Activated naive CD8-positive, alpha-beta T cell treated with anti-CD3 and anti-CD28 coated beads, Interleukin-2, amount 10 ng/mL, durations not matched to agents 7 days and 5 days (primary cell): ENCODE measurements around the gene OR2B3. TPM values are rescaled to one million over a fixed set of nuclear protein-coding genes. Genes with fewer than 3 reads are reported as not detected.

Experiments
- ATAC-seq: fragments of 150-1000 bp; cut with Tn5 transposase; one replicate; pipeline ENCODE4 v1.10.0; 2021; ENCODE audit warnings: low read depth, moderate library complexity
- POLR2A ChIA-PET: fragments of 350-600 bp; sonication (Branson Sonifier 250); formaldehyde crosslinking; loops from one replicate; lab custom pipeline; 2021; ENCODE audit warnings: antibody characterized with exemption; lab: Charles Lee
- DNase-seq: peaks from one replicate; pipeline ENCODE4 v3.0.0; 2021
- H3K27ac Mint-ChIP-seq: one replicate; pipeline ENCODE4 v1.8.0; 2022; ENCODE audit warnings: mild to moderate bottlenecking, mixed read lengths
- H3K27me3 Mint-ChIP-seq: one replicate; pipeline ENCODE4 v1.8.0; 2022; ENCODE audit warnings: mild to moderate bottlenecking, moderate library complexity, mixed read lengths
- H3K36me3 Mint-ChIP-seq: one replicate; pipeline ENCODE4 v1.8.0; 2021; ENCODE audit warnings: mild to moderate bottlenecking, mixed read lengths
- H3K4me1 Mint-ChIP-seq: one replicate; pipeline ENCODE4 v1.8.0; 2021; ENCODE audit warnings: mixed read lengths
- H3K4me3 Mint-ChIP-seq: one replicate; pipeline ENCODE4 v1.8.0; 2022; ENCODE audit warnings: mild to moderate bottlenecking, moderate library complexity, mixed read lengths
- H3K9me3 Mint-ChIP-seq: one replicate; pipeline ENCODE4 v1.8.0; 2021; ENCODE audit warnings: mixed read lengths
- total RNA-seq, 2 experiments: library from RNA; stranded (reverse); gene quantifications; one replicate each; pipeline ENCODE4 v1.2.3, GENCODE V29; 2021

Gene OR2B3
- total RNA-seq, 2 experiments from 2014 or later, result not detected

- POLR2A ChIA-PET, result no interaction called here
- H3K36me3 Mint-ChIP-seq, result no peaks in the 10 kb centered on the region
- H3K27ac Mint-ChIP-seq, result no peak overlapping the region
- DNase-seq (no peak), ATAC-seq (no peak)
- H3K4me3 Mint-ChIP-seq, result no peak overlapping the region
- H3K9me3 Mint-ChIP-seq, result no peaks in the 10 kb centered on the region
- peaks cover 20% of the 10 kb centered on the region for H3K27me3 Mint-ChIP-seq
- H3K4me1 Mint-ChIP-seq, result no peaks in the 10 kb centered on the region
Measured at GRCh38 chr6:29071831-29072723, 15.0 kb downstream of the OR2B3 start.

DNA sequence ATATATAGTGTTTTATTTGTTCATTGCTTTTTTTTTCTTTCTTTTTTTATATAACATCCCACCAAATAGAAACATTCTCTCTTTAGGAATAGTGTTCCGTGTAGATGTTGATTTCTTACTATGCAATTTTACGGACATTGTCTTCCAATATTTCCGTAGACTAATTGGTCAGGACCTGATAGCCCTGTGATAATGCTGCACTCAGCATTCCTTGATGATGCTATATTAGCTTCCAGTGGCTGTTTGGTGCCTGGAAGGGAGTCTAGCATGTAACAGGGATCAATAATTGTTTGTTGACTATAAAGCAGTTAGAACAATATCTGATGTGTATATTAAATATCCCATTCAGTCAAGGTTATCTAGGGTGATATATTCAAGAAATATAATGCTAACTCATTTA is 35.4 kb downstream of the OR2B3 start:
- POLR2A ChIA-PET, result no interaction called here
- Mint-ChIP-seq H3K36me3 (no peaks in the 10 kb centered on the region), H3K27me3 (peaks cover 39% of the 10 kb centered on the region), H3K4me3 (no peak overlapping the region), H3K4me1 (no peaks in the 10 kb centered on the region), H3K9me3 (no peaks in the 10 kb centered on the region), H3K27ac (no peak overlapping the region)
- DNase-seq, result no peak
- ATAC-seq, result no peak

DNA sequence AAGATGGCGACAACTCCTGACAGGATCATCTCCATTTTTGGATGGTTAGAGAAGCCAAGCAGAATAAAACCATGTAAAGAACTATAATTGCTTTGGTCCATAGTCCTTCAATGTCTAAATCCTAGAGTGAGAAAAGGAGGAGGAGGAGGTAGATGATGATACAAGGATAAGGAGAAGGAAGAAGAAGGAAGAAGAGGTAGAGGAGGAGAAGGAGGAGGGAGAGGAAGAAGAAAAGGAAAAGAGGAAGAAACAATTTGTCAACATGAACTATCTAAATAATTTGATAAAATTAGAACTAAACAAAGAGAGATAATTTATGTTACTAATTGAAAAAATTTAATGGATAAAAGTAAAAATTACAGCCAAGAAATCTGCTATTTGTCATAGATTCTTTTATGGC is 42.0 kb downstream of the OR2B3 start, which contains the start of gene OR2W1:
OR2W1 (minus strand) TSS at position 101 of the 400 bp plus-strand sequence; CDS start at position 101, 0 bp downstream.
- Mint-ChIP-seq H3K27ac (no peak within 1 kb of the TSS), H3K27me3 (peaks cover 26% of the 10 kb centered on the region), H3K36me3 (no peaks in the 10 kb centered on the region), H3K4me1 (no peaks in the 10 kb centered on the region), H3K9me3 (peaks cover 2% of the 10 kb centered on the region), H3K4me3 (no peak within 1 kb of the TSS)
- POLR2A ChIA-PET, result no interaction called here
- no peak for ATAC-seq
- DNase-seq, result no peak

Other genes with a start within 250 kb of the OR2B3 start
- gene TRIM27, start 163.3 kb downstream of the OR2B3 start, total RNA-seq, result 10 to 100 TPM; 64.4 to 67.1 TPM
- gene ZNF311, start 82.0 kb downstream of the OR2B3 start, total RNA-seq, result under 1 TPM; 0.45 to 0.47 TPM
- not detected for gene OR2W1, start 42.1 kb downstream of the OR2B3 start, total RNA-seq
- gene OR2J1, start 12.2 kb upstream of the OR2B3 start, total RNA-seq, result not detected
- not detected for gene OR2J3, start 20.7 kb upstream of the OR2B3 start, total RNA-seq
- gene OR2J2, start 83.6 kb upstream of the OR2B3 start, total RNA-seq, result not detected
- not detected for gene OR14J1, start 214.4 kb upstream of the OR2B3 start, total RNA-seq